NCI-H2081 (cell line): ENCODE results near the gene CARD8.
"Not testable (repeated sequence)": the region's sequence is repeated elsewhere in the genome, so short reads cannot be mapped to it uniquely, and the experiment has no call there.

ENCODE experiments used
- DNase-seq, 2 experiments: peaks; one replicate each; lab custom pipeline; 2025; lab: John Stamatoyannopoulos, UW

CARD8 gene

GRCh38 chr19:48255376-48256303 is at the start of gene CARD8:
Gene CARD8, minus strand, starts transcription at chr19:48255912. Its CDS starts 14,892 bp downstream, at chr19:48241020.
- peak; percentile 83 to 89 for DNase-seq

GRCh38 chr19:48303866-48304265 is 48.2 kb upstream of the CARD8 start:
- no peak for DNase-seq

GRCh38 chr19:48303367-48303766 is 47.7 kb upstream of the CARD8 start:
- DNase-seq: no peak

GRCh38 chr19:48302600-48302959 is 46.9 kb upstream of the CARD8 start:
- DNase-seq: no peak

GRCh38 chr19:48301886-48302599 is 46.3 kb upstream of the CARD8 start:
- no peak for DNase-seq

- DNase-seq: no peak
Measured at GRCh38 chr19:48297975-48298374, 42.3 kb upstream of the CARD8 start.

- no peak for DNase-seq
Measured at GRCh38 chr19:48296963-48297734, 41.4 kb upstream of the CARD8 start.

- DNase-seq: no peak
Measured at GRCh38 chr19:48295458-48295857, 39.7 kb upstream of the CARD8 start.

GRCh38 chr19:48292798-48293197 is 37.1 kb upstream of the CARD8 start:
- no peak for DNase-seq

- DNase-seq: not testable (repeated sequence)
Measured at GRCh38 chr19:48291489-48291815, 35.7 kb upstream of the CARD8 start.

- DNase-seq: peak; percentile 22 to 45
Measured at GRCh38 chr19:48290771-48291488, 35.2 kb upstream of the CARD8 start.

GRCh38 chr19:48290401-48290770 is 34.7 kb upstream of the CARD8 start:
- DNase-seq: no peak

- no peak for DNase-seq
Measured at GRCh38 chr19:48287748-48288147, 32.0 kb upstream of the CARD8 start.

GRCh38 chr19:48284896-48285295 is 29.2 kb upstream of the CARD8 start:
- no peak for DNase-seq

GRCh38 chr19:48283908-48284307 is 28.2 kb upstream of the CARD8 start:
- no peak for DNase-seq

- DNase-seq: no peak
Measured at GRCh38 chr19:48279747-48280146, 24.0 kb upstream of the CARD8 start.

- DNase-seq: no peak
Measured at GRCh38 chr19:48274938-48275337, 19.2 kb upstream of the CARD8 start.

GRCh38 chr19:48274173-48274572 is 18.5 kb upstream of the CARD8 start:
- DNase-seq: no peak

- peak in 1 of 2 experiments; percentile 50 for DNase-seq
Measured at GRCh38 chr19:48271531-48272151, 15.9 kb upstream of the CARD8 start.

GRCh38 chr19:48269617-48270026 is 13.9 kb upstream of the CARD8 start:
- not testable (repeated sequence) for DNase-seq

GRCh38 chr19:48265326-48265725 is 9.6 kb upstream of the CARD8 start:
- not testable (repeated sequence) for DNase-seq
